Esophagus muscularis mucosa (tissue), 4 donors: ENCODE measurements around the gene NEURL3.

Experiments
- CTCF ChIP-seq, 3 experiments: fragments of 200-600 bp in 2 of 3; fragments of 450-650 bp in 1 of 3; sonication (generic) in 2 of 3; IDR thresholded peaks; one replicate each; pipeline ENCODE4 v1.5.1; 2017 to 2019; ENCODE audit warnings: antibody characterized with exemption in 3 of 3, mild to moderate bottlenecking in 2 of 3, moderate library complexity in 1 of 3
- EP300 ChIP-seq: sonication (generic); formaldehyde crosslinking; IDR thresholded peaks from one replicate; pipeline ENCODE4 v1.6.1; 2017; ENCODE audit warnings: antibody characterized with exemption
- POLR2A ChIP-seq: fragments of 450-650 bp; IDR thresholded peaks from one replicate; pipeline ENCODE4 v1.6.1; 2017; ENCODE audit warnings: antibody characterized with exemption, moderate library complexity, mild to moderate bottlenecking, low read depth
- POLR2AphosphoS5 ChIP-seq, 2 donors: sonication (generic); formaldehyde crosslinking; IDR thresholded peaks; one replicate each; pipeline ENCODE4 v1.6.1; 2017; ENCODE audit warnings: antibody characterized with exemption in 2 of 2

- no peak for TF ChIP-seq CTCF (IDR thresholded peaks at IDR 0.05)
- no peak for TF ChIP-seq POLR2A
- peak; percentile 37 to 48 for TF ChIP-seq POLR2AphosphoS5 (IDR thresholded peaks at IDR 0.05)
- peak; percentile 30 for TF ChIP-seq EP300
Measured at GRCh38 chr2:96528006-96528699, 23.0 kb upstream of the NEURL3 start.
